ENCODE results near the gene EML1. TPM values are rescaled to one million over a fixed set of nuclear protein-coding genes. Genes with fewer than 3 reads are reported as not detected.

Gene EML1
- total and polyA plus RNA-seq, 2 of the 13 experiments (the other 11 are each of a cell fraction or from before 2014, with no cell fraction given), result 0.59 to 1.7 TPM

GRCh38 chr14:99821519-99822508 lies 28.6 kb downstream of the EML1 start:
- 54% methylated on average over 8 of the region's 8 CpGs for WGBS (ENCODE audit: low lambda C conversion rate)
- no peak for TF ChIP-seq AGO2 (optimal IDR thresholded peaks at IDR 0.05; ENCODE audit: low read depth, low read length)
- TF ChIP-seq ZZZ3 (CRISPR knock-in tag; IDR thresholded peaks at IDR 0.05; ENCODE audit: borderline replicate concordance), result no peak
- no peak for TF ChIP-seq MIER3 (CRISPR knock-in tag; IDR thresholded peaks at IDR 0.05; ENCODE audit: borderline replicate concordance)
- no peak for TF ChIP-seq ZNF781 (CRISPR knock-in tag; IDR thresholded peaks at IDR 0.05; ENCODE audit: borderline replicate concordance, not compliant biosample characterization)
- TF ChIP-seq FOXA3 (CRISPR knock-in tag; IDR thresholded peaks at IDR 0.05), result no peak
- TF ChIP-seq YEATS4 (CRISPR knock-in tag; IDR thresholded peaks at IDR 0.05; ENCODE audit: borderline replicate concordance), result no peak
- TF ChIP-seq MTERF4 (CRISPR knock-in tag; IDR thresholded peaks at IDR 0.05), result no peak
- TF ChIP-seq ZNF574 (CRISPR knock-in tag; IDR thresholded peaks at IDR 0.05), result no peak
- no peak for TF ChIP-seq ZNF605 (CRISPR knock-in tag; IDR thresholded peaks at IDR 0.05)
- BruUV-seq (replicated peaks), result no TSS peak
- intact Hi-C loops (cut with micrococcal nuclease; ENCODE audit: unreplicated experiment), result no loop called here
- in situ Hi-C loops (cut with HindIII; ENCODE audit: extremely low pct_ligation_motif_present, low pct_unique_long_range_greater_than_20kb), result no loop called here
- Histone ChIP-seq H3K27me3 (ENCODE audit: control insufficient read depth in 1 of 2, insufficient read depth in 2 of 2, low read length in 2 of 2) (no peaks in the 10 kb centered on the region), H3K36me3 (replicated peaks in 1 of 2; ENCODE audit: control insufficient read depth in 1 of 2, insufficient read depth in 2 of 2, low read length in 2 of 2) (no peaks in the 10 kb centered on the region), H3K27ac (ENCODE audit: extremely low read length, insufficient read depth, low read length) (no peak overlapping the region), H4K20me1 (ENCODE audit: insufficient read depth, low read length) (no peaks in the 10 kb centered on the region), H3K9me3 (ENCODE audit: low read length) (no peaks in the 10 kb centered on the region), H3K4me1 (ENCODE audit: insufficient read depth, low read length) (no peaks in the 10 kb centered on the region), H3K9ac (ENCODE audit: insufficient read depth, low read depth, low read length) (no peak overlapping the region), H3K79me2 (ENCODE audit: insufficient read depth, low read length) (no peaks in the 10 kb centered on the region), H3K4me2 (ENCODE audit: low read depth, low read length) (no peak overlapping the region), H3K4me3 (replicated peaks in 1 of 3; ENCODE audit: insufficient read depth in 1 of 3, low read depth in 2 of 3, low read length in 3 of 3) (no peak overlapping the region), H2AFZ (ENCODE audit: low read length) (no peak overlapping the region)
- ChIA-PET CTCF (ENCODE audit: low intra/inter-chr PET ratio, low total read pairs) (no interaction called here), POLR2A (no interaction called here)
- no peak for ATAC-seq
- no peak for FAIRE-seq
- DNase-seq (ENCODE audit: low spot score), result no peak
